COLO668 (cell line): ENCODE data around the gene LMCD1.

Experiments
- DNase-seq: peaks from one replicate; lab custom pipeline; 2025; ENCODE audit not compliant: unreplicated experiment; lab: John Stamatoyannopoulos, UW

The LMCD1 gene

GRCh38 chr3:8617921-8618320, 116.3 kb downstream of the LMCD1 start:
- no peak for DNase-seq

GRCh38 chr3:8618950-8619349, 117.3 kb downstream of the LMCD1 start:
- DNase-seq, result no peak

- no peak for DNase-seq
Observed at GRCh38 chr3:8619548-8619947, 117.9 kb downstream of the LMCD1 start.

GRCh38 chr3:8621141-8621540, 119.5 kb downstream of the LMCD1 start:
- no peak for DNase-seq

- DNase-seq, result no peak
Observed at GRCh38 chr3:8621872-8622271, 120.2 kb downstream of the LMCD1 start.

GRCh38 chr3:8622873-8623691, 121.5 kb downstream of the LMCD1 start:
- peak; percentile 49 for DNase-seq

- no peak for DNase-seq
Observed at GRCh38 chr3:8623741-8624140, 122.1 kb downstream of the LMCD1 start.
